Esophagus squamous epithelium (tissue), 5 donors: ENCODE measurements around the gene PLSCR3. TPM values are rescaled to one million over a fixed set of nuclear protein-coding genes. Genes with fewer than 3 reads are reported as not detected.
A peak's percentile ranks its signal among the peaks of the same experiment; 100 is the strongest.

Experiments
- DNase-seq: peaks from one replicate; lab custom pipeline; 2025; lab: John Stamatoyannopoulos, UW
- H3K27ac ChIP-seq, 4 donors: fragments of 200-600 bp; sonication (generic); one replicate each; pipeline ENCODE4 v1.5.1; 2016 to 2019; ENCODE audit warnings: mild to moderate bottlenecking in 1 of 4
- H3K27me3 ChIP-seq, 4 donors: fragments of 200-600 bp; sonication (generic); 1 replicate in 3 of 4; 2 replicates in 1 of 4; pipeline versions ENCODE4 v1.5.1 to v1.6.0; 2017 to 2021; ENCODE audit warnings: antibody characterized with exemption in 1 of 4
- H3K36me3 ChIP-seq, 3 donors: fragments of 200-600 bp; sonication (generic); one replicate each; pipeline ENCODE4 v1.5.1; 2016 to 2019
- H3K4me1 ChIP-seq, 3 donors: fragments of 200-600 bp; sonication (generic); one replicate each; pipeline ENCODE4 v1.5.1; 2017 to 2019
- H3K4me3 ChIP-seq, 4 donors: fragments of 200-600 bp; sonication (generic); 1 replicate in 3 of 4; 2 replicates in 1 of 4; pipeline ENCODE4 v1.5.1; 2016 to 2019; ENCODE audit warnings: mild to moderate bottlenecking in 2 of 4, moderate library complexity in 1 of 4
- H3K9me3 ChIP-seq, 3 donors: fragments of 200-600 bp; sonication (generic); one replicate each; pipeline ENCODE4 v1.5.1; 2016 to 2019
- CTCF ChIP-seq, 6 experiments: fragments of 450-650 bp in 4 of 6; fragments of 200-600 bp in 2 of 6; sonication (generic) in 2 of 6; IDR thresholded peaks; one replicate each; pipeline ENCODE4 v1.5.1; 2016 to 2019; ENCODE audit warnings: antibody characterized with exemption in 6 of 6, mild to moderate bottlenecking in 4 of 6, moderate library complexity in 4 of 6
- POLR2A ChIP-seq, 4 donors: fragments of 450-650 bp; IDR thresholded peaks; one replicate each; pipeline ENCODE4 v1.6.1; 2017; ENCODE audit warnings: antibody characterized with exemption in 4 of 4, mild to moderate bottlenecking in 4 of 4, moderate library complexity in 3 of 4
- WGBS, 2 donors: methylation state at CpG; one replicate each; pipeline ENCODE4 v1.1.5; 2018; 5-methylcytosine and 5-hydroxymethylcytosine counted together
- intact Hi-C: fragments of 100-400 bp; cut with DNase I; formaldehyde crosslinking; loops from one replicate; pipeline ENCODE4 v1.15.0; 2022
- total RNA-seq, 4 donors: library from RNA; depleted of rRNA; stranded (reverse); fragments of >200 nt; gene quantifications; one replicate each; pipeline ENCODE4 v1.1.0, GENCODE V29; 2016
- donor health status: DM: yes; HTN: yes; CAD: no.

PLSCR3 gene
- total RNA-seq, 4 donors from 2014 or later = 18.6 to 33.5 (median 24.7) TPM

- no peaks in the 10 kb centered on the region for H3K36me3 ChIP-seq
- no peaks in the 10 kb centered on the region for H3K9me3 ChIP-seq
- H3K27me3 ChIP-seq = no peaks in the 10 kb centered on the region
- H3K4me3 ChIP-seq = peak within 1 kb of the TSS; percentile 80 to 89 (median 87)
- intact Hi-C loops = no loop called here
- DNase-seq = no peak
- peak in 4 of 6 experiments; percentile 0 to 37 (median 20) for TF ChIP-seq CTCF (IDR thresholded peaks at IDR 0.05)
- peak in 3 of 4 donors; percentile 8 to 64 (median 34) for TF ChIP-seq POLR2A (IDR thresholded peaks at IDR 0.05)
- WGBS, 2 donors = 0% methylated on average over 2 of the region's 91 CpGs; no CpG with 5 or more reads in 1 of the 2 donors
- peaks cover 48 to 74% (median 54%) of the 10 kb centered on the region in 3 donors for H3K4me1 ChIP-seq
- H3K27ac ChIP-seq = peak within 1 kb of the TSS; percentile 98 to 100 (median 98)
These were observed 42.4 kb downstream of the PLSCR3 start, which contains the start of gene KCTD11 for GRCh38 chr17:7351665-7352502. KCTD11 (plus strand) TSS chr17:7352162.

- 64 to 76% methylated on average over 12 to 17 of the region's 19 CpGs for WGBS, 2 donors
- TF ChIP-seq CTCF (IDR thresholded peaks at IDR 0.05) (no peak), POLR2A (IDR thresholded peaks at IDR 0.05) (no peak)
- H3K27me3 ChIP-seq = peaks cover 0 to 5% (median 2%) of the 10 kb centered on the region in 4 donors
- DNase-seq = no peak
- no peaks in the 10 kb centered on the region for H3K36me3 ChIP-seq
- no peak overlapping the region for H3K27ac ChIP-seq
- H3K9me3 ChIP-seq = no peaks in the 10 kb centered on the region
- H3K4me1 ChIP-seq = peaks cover 29 to 42% (median 34%) of the 10 kb centered on the region in 3 donors
- intact Hi-C loops = no loop called here
- no peak overlapping the region for H3K4me3 ChIP-seq
These were observed 45.7 kb downstream of the PLSCR3 start for GRCh38 chr17:7348478-7349242.

GRCh38 chr17:7347630-7348477 lies 46.5 kb downstream of the PLSCR3 start:
- intact Hi-C loops = no loop called here
- Histone ChIP-seq H3K9me3 (no peaks in the 10 kb centered on the region), H3K27me3 (peaks cover 0 to 12% (median 3%) of the 10 kb centered on the region in 4 donors), H3K36me3 (no peaks in the 10 kb centered on the region), H3K4me3 (no peak overlapping the region), H3K27ac (no peak overlapping the region), H3K4me1 (peaks cover 21 to 34% (median 26%) of the 10 kb centered on the region in 3 donors)
- TF ChIP-seq POLR2A (IDR thresholded peaks at IDR 0.05) (no peak), CTCF (IDR thresholded peaks at IDR 0.05) (no peak)
- 59 to 65% methylated on average over 2 to 9 of the region's 19 CpGs for WGBS, 2 donors
- DNase-seq = no peak

- no peak for DNase-seq
- intact Hi-C loops = no loop called here
- Histone ChIP-seq H3K27me3 (peaks cover 0 to 20% (median 3%) of the 10 kb centered on the region in 4 donors), H3K36me3 (no peaks in the 10 kb centered on the region), H3K27ac (no peak overlapping the region), H3K9me3 (no peaks in the 10 kb centered on the region), H3K4me3 (no peak overlapping the region), H3K4me1 (peaks cover 17 to 26% (median 19%) of the 10 kb centered on the region in 3 donors)
- 52 to 71% methylated on average over 9 to 11 of the region's 18 CpGs for WGBS, 2 donors
- TF ChIP-seq CTCF (IDR thresholded peaks at IDR 0.05) (no peak), POLR2A (IDR thresholded peaks at IDR 0.05) (no peak)
These were observed 47.3 kb downstream of the PLSCR3 start for GRCh38 chr17:7346761-7347614.
